NCI-H524 treated with DMSO at 0.1 percent for 48 hours (cell line): ENCODE measurements around the gene PEX12.
"Not testable (repeated sequence)": the region's sequence is repeated elsewhere in the genome, so short reads cannot be mapped to it uniquely, and the experiment has no call there.

Source experiments
- DNase-seq: peaks from one replicate; lab custom pipeline; 2025; lab: John Stamatoyannopoulos, UW

Gene PEX12

DNA sequence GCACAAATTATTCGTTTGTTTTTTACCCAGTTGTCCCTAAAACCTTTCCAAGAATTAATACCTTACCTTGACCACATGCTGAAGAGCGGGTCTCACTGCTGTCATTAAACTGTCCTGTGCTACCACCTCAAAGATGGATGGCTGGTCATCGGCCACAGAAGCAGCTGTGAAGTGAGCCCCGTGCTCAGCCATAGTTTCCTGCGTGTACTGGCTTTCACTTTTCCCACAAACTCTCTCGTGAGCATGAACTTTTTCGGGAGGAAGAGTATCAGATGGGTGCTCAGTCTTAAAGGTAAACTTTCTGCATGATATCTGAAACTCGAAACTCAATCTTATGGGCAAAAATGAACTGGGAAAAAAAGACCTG, 558 bp downstream of the PEX12 start:
- DNase-seq, result no peak

DNA sequence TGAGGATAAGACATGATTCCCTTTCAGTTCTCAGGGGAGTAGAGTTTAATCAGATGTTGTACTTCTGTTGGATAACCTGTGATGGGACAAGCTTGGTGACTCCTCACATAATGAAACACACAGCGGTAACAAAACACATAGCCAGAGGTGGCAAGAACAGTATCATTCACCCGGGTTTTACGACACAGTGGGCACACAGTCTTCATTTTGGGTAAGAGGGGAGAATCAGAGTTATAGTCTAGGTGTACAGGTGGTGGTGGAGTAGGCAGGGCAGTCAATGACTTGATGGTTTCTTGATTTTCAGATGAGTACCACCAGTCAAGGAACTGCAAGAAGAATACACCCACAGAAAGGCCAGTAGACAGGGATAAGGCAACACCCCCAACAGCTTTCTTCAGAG, 2.6 kb downstream of the PEX12 start:
- no peak for DNase-seq

DNA sequence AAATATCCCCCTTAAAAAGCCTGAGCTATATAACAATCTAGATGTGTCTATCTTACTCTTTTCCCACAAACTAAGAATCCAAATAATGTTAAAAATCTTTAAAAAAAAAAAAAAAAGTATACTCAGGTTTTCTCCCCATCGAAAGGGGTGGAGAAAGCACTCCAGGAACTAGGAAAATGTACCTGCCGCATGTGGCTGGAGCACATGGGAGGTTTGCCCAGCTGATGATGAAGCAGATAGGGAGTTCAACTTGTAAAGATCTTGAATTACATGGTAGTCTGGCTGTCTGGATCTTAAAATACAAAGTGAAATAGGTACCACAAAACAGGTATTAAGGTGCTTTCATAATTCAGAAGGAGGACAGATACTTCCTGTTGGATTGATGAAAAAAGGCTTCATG, 9.0 kb downstream of the PEX12 start:
- DNase-seq, result no peak

DNA sequence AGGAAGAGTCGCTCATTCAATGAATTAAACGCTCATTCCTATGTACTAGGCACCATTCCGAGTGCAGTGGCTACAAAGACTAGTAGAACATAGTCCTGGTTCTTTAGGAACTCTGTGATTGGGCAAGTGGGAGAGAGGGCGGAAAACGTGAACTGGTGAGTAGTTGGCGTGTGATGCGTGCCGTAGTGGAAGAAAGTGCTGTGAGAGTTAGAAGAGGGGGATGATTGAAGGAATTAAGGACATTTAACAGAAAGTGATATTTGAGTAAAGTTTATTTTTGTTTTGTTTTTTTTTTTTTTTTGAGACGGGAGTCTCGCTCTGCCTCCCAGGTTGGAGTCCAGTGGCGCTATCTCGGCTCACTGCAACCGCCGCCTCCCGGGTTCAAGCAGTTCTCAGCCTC, 9.8 kb downstream of the PEX12 start:
- no peak for DNase-seq

DNA sequence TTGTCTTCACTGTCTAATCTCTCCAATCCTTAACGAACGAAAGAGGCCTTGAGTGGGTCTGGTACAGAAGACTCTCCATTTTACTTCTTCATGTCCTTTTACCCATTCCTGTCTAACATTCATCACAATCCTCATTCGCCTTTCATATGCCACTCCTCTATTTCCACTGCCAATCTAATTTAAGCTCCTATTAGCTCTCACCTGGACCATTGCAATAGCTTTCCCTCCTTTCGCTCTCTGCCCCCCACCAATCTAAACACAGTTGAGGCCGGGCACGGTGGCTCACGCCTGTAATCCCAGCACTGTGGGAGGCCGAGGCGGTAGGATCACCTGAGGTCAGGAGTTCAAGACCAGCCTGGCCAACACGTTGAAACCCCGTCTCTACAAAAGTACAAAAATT, 11.4 kb downstream of the PEX12 start:
- DNase-seq, result no peak

DNA sequence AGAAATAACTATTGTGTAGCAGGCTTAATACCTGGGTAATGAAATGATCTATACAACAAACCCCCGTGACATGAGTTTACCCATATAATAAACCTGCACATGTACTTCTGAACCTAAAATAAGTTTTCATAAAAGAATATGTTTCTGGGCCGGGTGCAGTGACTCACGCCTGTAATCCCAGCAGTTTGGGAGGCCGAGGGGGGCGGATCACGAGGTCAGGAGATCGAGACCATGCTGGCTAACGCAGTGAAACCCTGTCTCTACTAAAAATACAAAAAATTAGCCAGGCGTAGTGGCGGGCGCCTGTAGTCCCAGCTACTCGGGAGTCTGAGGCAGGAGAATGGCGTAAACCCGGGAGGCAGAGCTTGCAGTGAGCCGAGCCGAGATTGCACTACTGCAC, 15.2 kb downstream of the PEX12 start:
- not testable (repeated sequence) for DNase-seq

DNA sequence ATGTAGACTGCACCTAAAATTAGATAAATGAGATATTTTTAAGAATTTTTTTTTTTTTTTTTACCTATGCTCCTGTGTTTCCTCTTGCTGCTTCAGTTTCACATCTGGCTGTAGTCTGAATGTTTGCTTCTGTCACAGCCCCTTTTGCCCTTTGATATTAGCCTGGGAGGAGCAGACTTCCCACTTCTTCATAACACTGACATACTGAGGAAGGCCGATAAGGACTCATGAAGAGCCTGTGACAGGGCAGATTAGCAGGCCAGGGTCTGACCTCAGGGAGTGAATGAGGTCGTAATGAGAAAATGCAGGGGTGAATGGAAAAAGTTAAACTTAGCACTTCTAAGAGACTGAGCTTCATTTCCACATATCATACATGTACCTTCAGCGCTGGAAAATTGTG, 17.7 kb downstream of the PEX12 start, which contains the start of gene SLFN14:
Gene SLFN14 (minus strand): TSS at position 117 of the 400 bp plus-strand sequence. CDS start 2,757 bp downstream, outside the sequence.
- no peak for DNase-seq

DNA sequence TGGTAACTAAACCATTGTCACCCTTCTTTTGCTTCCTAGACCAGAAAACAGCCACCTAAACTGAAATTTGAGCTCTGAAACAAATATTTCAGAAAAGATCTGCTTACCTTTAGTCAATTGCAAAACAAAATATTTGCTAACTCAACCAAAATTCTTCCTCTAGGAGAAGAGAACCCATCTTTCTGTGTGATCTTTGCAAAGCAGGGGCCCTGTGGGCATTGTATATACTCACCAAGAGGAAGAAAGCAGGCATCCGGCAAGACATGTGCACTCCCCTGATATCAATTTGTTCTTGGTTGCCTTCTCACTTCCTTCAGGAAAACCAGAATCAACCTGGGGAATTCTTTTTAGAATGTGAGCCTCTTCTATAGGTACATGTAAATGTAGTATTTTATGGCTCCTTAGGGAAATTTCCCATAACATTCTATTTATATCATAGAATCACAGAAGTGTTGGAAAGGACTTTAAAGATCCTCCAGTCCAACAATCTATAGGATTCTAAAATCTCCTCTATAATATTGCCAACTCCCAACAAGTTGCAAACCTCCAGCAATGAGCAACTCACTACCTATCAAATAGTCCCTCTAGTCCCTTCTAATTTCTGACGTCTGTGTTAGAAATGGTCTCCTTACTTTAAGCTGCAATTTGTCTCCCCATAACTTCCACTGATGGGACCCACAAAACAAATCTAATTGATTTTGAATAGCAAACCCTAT, 18.7 kb downstream of the PEX12 start:
- no peak for DNase-seq

DNA sequence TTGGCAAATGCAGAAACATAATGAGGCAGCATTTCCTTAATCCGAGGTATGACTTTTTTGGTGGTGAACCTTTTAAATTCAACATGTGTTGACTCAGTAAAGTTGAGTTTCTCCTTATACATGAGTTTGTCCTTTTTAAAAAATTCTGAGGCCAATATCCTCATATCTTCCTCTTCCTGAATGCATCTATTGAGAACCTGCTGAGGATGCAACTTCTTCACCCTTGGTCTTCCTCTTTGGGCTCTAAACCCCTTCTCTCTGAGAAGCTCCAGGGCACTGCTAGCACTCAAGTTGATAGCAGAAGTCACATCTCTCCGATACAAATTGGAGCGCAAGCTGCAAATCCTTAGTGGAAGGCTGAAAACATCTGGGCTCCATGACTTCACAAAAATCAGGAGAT, 21.0 kb downstream of the PEX12 start:
- DNase-seq, result no peak

DNA sequence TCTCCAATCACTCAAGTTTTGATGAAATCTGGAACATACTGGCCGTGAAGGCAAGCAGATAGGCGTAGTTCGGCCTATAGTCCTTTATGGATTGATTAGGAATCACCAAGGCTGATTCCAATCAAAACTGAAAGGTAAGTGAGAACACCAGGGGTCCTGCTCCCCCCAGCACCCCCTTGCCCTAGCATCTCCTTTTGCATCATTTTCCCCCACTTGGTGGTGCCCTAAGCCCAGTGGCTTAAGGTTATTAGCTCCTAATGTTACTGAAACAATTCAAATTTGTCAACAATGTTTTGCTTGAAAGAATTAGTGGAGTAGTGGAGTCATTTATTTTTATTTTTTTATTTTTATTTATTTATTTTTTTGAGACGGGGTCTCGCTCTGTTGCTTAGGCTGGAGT, 22.7 kb downstream of the PEX12 start:
- DNase-seq, result no peak

DNA sequence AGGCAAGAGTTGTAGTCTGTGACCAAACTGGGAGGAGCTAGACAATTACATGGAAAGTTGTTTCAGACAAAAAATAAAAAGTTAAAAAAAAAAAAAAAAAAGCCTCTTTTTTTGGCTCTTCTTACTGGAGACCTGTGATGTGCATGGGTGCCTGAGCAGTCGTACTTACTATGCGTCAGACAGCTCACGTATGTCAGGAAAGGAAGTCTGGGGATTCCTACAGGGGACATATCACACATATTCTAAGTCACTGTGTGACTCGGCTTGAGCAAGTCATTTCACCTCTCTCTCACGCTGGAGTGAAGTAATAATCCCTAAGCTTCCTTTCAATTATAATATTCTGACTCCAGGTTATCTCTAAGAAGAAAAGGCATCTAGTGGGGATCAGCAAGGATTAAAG, 23.7 kb downstream of the PEX12 start:
- DNase-seq, result no peak

DNA sequence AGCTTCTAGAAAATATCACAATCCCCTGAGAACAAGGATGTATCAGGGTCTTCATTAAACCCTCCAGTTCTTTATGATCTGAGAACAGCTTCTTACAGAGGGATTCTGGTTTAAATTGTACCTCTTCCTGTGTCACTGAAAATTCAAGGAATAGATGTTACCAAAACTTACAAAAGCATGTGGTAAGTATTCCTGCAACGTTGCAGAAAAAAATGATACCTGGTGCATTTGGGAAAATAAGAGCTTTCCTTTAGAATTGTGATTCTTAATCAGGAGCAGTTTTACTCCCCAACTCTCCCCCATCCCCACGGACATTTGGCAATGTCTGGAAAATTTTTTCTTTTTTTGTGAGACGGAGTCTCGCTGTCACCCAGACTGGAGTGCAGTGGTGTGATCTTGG, 25.1 kb downstream of the PEX12 start:
- DNase-seq, result no peak

DNA sequence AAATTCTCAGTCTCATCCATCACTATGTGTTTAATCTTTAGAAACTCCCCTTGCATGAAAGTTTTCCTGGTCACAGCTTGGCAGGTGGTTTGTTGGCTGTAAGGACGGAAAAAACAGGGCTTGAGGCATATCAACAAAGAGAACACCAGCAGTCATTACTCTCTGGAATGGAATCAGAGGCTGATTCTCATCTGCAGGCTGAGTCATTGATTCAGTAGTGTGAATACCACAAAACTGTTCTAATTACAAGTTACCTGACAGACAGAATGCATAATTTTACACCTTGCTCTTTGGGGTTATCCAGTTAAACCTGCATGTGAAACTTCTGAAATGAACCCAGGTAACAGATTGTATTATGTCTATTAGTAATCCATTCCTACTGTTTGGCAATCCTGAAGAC, 29.4 kb downstream of the PEX12 start:
- DNase-seq, result no peak

DNA sequence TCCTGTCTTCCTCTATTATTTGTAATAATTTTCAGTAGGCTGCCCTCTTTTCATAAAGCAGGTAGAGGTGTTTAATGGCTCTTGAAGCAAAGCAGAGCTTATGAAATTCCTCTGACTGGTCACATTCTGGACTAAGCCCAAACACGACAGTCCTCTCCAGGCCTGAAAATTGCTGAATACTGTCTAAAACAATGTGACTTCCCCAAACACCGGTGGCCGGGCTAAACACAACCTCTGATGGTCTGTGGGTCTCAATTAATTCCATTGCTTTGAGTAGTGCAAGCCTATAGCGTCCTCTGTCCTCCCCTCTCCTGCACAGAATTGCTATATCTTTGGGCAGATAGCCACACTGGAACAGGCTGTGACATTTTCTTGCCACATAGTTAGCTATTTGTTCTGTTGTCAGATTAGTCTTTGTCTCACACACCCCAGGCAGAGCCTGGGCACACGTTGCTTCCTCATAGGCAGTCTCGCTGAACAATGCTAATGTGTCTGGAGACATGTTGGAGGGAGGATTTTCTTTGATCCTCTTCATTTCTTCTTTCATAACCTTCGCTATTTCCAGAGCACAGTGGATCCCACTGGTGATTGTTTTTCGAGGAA, 30.1 kb downstream of the PEX12 start:
- no peak for DNase-seq

DNA sequence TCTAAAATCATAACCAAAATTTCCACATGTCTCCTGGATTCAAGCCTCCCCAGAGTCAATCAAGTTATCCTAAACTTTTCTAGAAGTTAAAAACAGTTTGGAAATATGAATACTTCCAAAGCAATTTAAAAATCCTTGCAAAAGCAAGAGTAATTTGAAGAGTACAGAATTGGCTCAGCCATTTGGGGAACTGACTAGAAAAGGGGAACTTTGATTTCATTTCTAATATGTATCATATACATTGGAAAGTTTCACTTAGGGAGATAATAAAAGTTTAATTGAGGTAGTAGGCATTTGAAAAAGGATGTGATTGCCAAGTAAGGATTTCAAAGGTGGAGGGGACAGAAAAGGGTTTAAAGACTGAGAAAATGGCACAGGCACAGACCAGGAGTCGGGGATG, 31.9 kb downstream of the PEX12 start:
- no peak for DNase-seq

DNA sequence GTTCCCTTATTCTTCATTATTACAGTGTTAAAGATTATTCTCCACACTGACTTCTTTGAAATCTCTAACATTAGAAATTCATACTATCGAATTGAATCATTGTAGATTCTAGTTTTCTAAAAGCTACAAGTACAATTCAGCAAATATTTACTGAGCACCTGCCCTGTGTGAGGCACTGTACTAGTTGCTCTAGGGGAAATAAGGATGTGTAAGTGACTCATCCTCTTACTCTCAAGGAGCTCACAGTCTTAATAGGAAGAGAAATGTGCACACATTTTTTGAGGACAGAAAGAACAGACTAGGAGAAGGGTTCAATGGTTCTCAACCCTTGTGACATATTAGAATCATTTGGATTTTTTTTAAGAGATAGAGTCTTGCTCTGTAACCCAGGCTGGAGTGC, 33.2 kb downstream of the PEX12 start:
- DNase-seq, result no peak

DNA sequence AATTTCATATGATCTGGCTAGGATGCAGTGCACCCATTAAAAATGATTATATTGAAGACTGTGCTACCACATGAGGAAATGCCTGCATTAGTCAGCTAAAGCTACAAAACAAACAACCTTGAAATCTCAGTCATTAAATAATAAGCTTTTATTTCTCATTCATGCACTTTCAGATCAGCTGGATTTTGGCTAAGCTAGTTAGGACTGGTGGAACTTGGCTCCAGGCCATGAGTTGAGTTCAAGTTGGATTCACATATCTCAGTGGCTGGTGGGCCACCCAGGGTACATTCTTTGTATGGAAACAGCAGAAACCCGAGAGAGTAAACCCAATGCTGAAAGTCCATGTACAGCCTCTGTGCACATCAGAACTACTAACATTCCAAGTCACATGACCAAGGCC, 34.5 kb downstream of the PEX12 start:
- no peak for DNase-seq

DNA sequence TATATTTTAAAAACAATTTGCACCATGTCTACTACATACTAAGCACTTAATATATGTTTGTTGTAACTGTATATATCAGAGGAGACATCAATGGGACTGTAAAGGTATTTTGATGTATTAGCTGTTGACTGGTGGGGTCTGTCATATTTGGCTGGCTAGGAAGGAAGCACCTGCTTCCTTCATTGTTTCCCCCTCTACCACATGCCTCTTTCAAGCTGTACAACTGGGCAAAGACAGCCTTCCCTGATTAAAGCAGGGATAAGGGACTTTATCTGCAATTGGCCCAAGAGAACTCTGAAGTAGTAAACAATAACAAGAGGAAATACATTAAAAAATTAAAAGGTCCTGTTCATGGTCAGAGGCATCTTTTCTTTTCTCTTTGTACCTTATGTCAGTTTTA, 35.4 kb downstream of the PEX12 start:
- no peak for DNase-seq

DNA sequence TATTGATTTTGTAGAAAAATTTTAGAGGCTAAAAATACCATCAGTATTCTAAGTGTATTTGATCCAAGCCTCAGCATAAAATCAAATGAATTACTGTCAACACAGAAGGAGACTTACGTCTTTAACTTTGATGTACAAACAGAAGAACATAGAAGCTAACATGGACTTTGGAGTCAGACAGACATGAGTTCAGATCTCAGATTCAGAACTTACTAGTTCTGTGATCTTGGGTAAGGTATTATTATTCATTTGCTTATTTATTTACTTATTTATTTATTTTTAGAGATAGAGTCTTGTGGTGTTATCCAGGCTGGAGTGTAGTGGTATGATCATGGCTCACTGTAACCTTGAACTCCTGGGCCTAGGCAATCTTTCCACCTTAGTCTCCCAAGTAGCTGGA, 36.9 kb downstream of the PEX12 start:
- no peak for DNase-seq

DNA sequence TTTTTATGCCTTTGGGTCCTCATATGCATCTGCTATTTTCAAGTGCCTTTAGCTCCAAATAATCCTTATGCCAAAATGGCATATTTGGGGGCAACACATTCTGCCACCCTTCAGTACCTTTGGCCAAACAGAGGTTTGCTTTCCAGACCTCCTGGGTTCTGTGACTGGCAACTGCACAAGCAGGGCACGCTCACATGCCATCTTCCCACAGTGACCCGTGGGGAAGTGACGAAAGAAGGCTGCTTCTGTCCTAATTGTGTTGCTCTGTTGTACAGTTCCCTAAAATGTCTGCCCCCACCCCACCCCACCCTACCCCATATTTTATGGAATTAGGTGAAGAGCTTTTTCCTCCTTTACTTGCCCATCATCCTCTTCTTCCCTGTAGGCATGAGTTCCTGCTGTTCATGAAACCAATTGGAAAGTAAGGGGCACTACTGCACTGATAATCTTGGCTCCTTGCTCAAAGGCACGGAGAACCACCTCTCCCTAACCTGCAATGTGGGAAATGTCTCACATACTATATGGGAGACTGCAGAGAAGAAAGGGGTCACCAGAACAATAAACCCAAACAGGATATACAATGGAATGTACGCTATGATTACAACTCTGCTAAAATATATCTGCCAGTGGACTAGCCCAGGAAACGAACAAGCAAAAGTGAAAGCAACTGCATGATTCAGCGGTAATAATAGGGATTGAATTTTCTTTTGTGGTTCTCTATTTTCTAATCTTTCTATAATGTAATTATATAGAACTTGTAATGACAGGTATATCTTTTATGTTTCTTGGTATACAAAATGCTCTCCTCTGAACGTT, 37.6 kb downstream of the PEX12 start:
- DNase-seq, result no peak

DNA sequence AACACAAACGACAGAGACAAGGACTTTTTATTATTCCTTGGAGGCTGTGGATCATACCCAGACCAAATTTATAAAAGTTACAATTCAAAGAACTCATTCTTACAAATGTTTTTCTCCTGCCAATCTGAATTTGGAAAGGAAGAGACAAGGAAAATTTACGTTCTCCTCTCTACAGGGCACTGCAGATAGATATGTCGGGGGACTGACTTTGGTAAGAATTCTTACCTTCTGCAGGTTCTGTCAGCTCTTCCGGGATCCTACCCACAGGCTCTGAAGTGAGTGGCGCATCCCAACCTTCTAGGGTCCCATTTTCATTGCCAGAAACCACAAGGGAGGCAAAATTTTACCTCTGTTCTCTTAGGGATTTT, 38.7 kb downstream of the PEX12 start:
- no peak for DNase-seq

DNA sequence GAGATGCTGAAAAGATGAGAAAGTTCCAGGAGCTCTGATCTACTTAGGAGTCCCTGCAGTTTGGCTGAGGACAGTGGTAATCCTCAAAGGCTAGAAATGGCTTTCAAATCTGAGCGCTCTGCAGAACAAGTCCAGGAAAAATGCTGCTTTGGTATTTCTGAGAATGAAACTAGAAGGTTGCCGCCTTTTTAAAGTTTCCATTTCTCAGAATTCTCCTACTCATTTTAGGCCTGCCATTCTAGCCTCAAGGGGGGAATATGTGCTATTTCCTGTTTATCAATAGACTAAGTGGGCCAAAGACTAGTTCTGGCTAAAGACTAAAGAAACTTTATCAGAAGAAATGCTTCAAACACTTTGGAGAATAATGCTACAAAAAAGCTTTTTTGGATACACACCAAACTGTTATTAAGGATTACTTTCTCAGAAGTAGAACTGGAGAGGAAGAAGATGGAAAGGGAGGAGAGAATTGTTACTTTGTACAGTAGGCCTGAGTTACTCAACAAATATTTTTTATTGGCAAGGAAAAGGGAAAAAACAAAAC, 40.7 kb downstream of the PEX12 start, which contains the start of gene SLFN12L:
Gene SLFN12L (minus strand): TSS at position 78 of the 541 bp plus-strand sequence. CDS start 15,314 bp downstream, outside the sequence.
- DNase-seq, result no peak

DNA sequence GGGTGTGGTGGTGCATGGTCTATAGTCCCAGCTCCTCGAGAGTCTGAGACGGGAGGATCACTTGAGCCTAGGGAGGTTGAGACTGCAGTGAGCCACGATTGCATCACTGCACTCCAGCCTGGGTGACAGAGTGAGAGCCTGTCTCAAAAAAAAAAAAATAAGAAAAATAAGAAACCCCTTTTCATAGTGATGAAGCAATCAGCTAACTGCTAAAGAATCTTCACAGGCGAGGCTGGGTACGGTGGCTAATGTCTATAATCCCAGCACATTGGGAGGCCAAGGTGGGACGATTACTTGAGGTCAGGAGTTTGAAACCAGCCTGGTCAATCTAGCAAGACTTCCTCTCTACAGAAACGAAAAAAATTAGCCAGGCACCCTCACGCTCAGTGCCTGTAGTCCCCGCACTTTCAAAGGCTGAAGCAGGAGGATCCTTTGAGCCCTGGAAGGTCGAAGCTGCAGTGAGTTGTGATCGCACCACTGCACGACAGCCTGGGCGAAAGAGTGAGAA, 41.7 kb downstream of the PEX12 start:
- DNase-seq, result no peak
